GM12878 (cell line): ENCODE results near the gene PARN. TPM values are rescaled to one million over a fixed set of nuclear protein-coding genes. Genes with fewer than 3 reads are reported as not detected.

Experiments used
- ATF7 ChIP-seq: fragments of 450-650 bp; IDR thresholded peaks from 2 replicates; pipeline ENCODE4 v1.6.1; 2016; ENCODE audit warnings: low read depth, mild to moderate bottlenecking
- BCL11A ChIP-seq: IDR thresholded peaks from 2 replicates; pipeline ENCODE4 v1.6.1; 2011; ENCODE audit warnings: low read depth, low read length
- CHD4 ChIP-seq: fragments of 200-600 bp; sonication (generic); IDR thresholded peaks from 2 replicates; pipeline ENCODE4 v1.6.1; 2016; ENCODE audit warnings: mild to moderate bottlenecking
- EED ChIP-seq: sonication (generic); IDR thresholded peaks from 2 replicates; pipeline ENCODE4 v1.6.1; 2016; ENCODE audit warnings: antibody characterized with exemption, low read depth
- ELK1 ChIP-seq: IDR thresholded peaks from 2 replicates; pipeline ENCODE4 v1.6.1; 2012; ENCODE audit warnings: low read depth, low read length, improper control_type of control experiment
- HDGF ChIP-seq: fragments of 450-650 bp; IDR thresholded peaks from 2 replicates; pipeline ENCODE4 v1.6.1; 2016; ENCODE audit warnings: antibody characterized with exemption
- IKZF2 ChIP-seq, 2 experiments: fragments of 450-650 bp; IDR thresholded peaks; 2 replicates each; pipeline ENCODE4 v1.6.1; 2017; ENCODE audit warnings: mild to moderate bottlenecking in 2 of 2, moderate library complexity in 2 of 2
- MLLT1 ChIP-seq: fragments of 450-650 bp; IDR thresholded peaks from 2 replicates; pipeline ENCODE4 v1.6.1; 2016; ENCODE audit warnings: mild to moderate bottlenecking
- MYB ChIP-seq: fragments of 150-350 bp; IDR thresholded peaks from 2 replicates; pipeline ENCODE4 v1.6.1; 2014; ENCODE audit warnings: mild to moderate bottlenecking, low read depth, low read length, borderline replicate concordance
- NFXL1 ChIP-seq: fragments of 450-650 bp; IDR thresholded peaks from 2 replicates; pipeline ENCODE4 v1.6.1; 2017; ENCODE audit warnings: antibody characterized with exemption, mild to moderate bottlenecking, borderline replicate concordance
- NFYA ChIP-seq: IDR thresholded peaks from 2 replicates; pipeline ENCODE4 v1.6.1; 2011; ENCODE audit warnings: low read depth, mild to moderate bottlenecking, low read length, improper control_type of control experiment, borderline replicate concordance
- NFYB ChIP-seq: IDR thresholded peaks from 2 replicates; pipeline ENCODE4 v1.6.1; 2011; ENCODE audit warnings: low read depth, mild to moderate bottlenecking, low read length, improper control_type of control experiment, moderate library complexity; ENCODE audit not compliant: insufficient read depth
- NR2F1 ChIP-seq: fragments of 450-650 bp; conservative IDR thresholded peaks from 2 replicates; pipeline ENCODE4 v1.6.1; 2017; ENCODE audit warnings: mild to moderate bottlenecking
- POU2F2 ChIP-seq: IDR thresholded peaks from 3 replicates; pipeline ENCODE4 v1.6.1; 2011; ENCODE audit warnings: low read depth, mild to moderate bottlenecking, low read length, borderline replicate concordance
- RAD21 ChIP-seq: IDR thresholded peaks from 2 replicates; pipeline ENCODE4 v1.6.1; 2011; ENCODE audit warnings: mild to moderate bottlenecking, low read depth, low read length, moderate library complexity; ENCODE audit not compliant: insufficient read depth
- RFX5 ChIP-seq: IDR thresholded peaks from 2 replicates; pipeline ENCODE4 v1.6.1; 2011; ENCODE audit warnings: low read depth, low read length, improper control_type of control experiment
- SMAD1 ChIP-seq: fragments of 450-650 bp; IDR thresholded peaks from 2 replicates; pipeline ENCODE4 v1.6.1; 2018; ENCODE audit warnings: mild to moderate bottlenecking, low read depth; ENCODE audit not compliant: partially characterized antibody
- SMAD5 ChIP-seq: IDR thresholded peaks from 2 replicates; pipeline ENCODE4 v1.6.1; 2016; ENCODE audit warnings: antibody characterized with exemption, low read depth
- SMARCA5 ChIP-seq: fragments of 450-650 bp; IDR thresholded peaks from 2 replicates; pipeline ENCODE4 v1.6.1; 2017; ENCODE audit warnings: mild to moderate bottlenecking
- SPI1 ChIP-seq: IDR thresholded peaks from 2 replicates; pipeline ENCODE4 v1.6.1; 2011; ENCODE audit warnings: low read depth, mild to moderate bottlenecking, low read length, moderate library complexity, borderline replicate concordance; ENCODE audit not compliant: insufficient read depth
- STAT1 ChIP-seq: fragments of 450-650 bp; conservative IDR thresholded peaks from 2 replicates; pipeline ENCODE4 v1.6.1; 2014; ENCODE audit warnings: antibody characterized with exemption, mild to moderate bottlenecking
- SUZ12 ChIP-seq: fragments of 200-600 bp; sonication (generic); IDR thresholded peaks from one replicate; pipeline ENCODE4 v1.6.1; 2018; ENCODE audit warnings: antibody characterized with exemption, mild to moderate bottlenecking; ENCODE audit not compliant: unreplicated experiment
- USF2 ChIP-seq: IDR thresholded peaks from 2 replicates; pipeline ENCODE4 v1.6.1; 2011; ENCODE audit warnings: low read depth, low read length, improper control_type of control experiment, borderline replicate concordance
- WRNIP1 ChIP-seq: IDR thresholded peaks from 2 replicates; pipeline ENCODE4 v1.6.1; 2011; ENCODE audit warnings: low read depth, low read length, improper control_type of control experiment, borderline replicate concordance
- YY1 ChIP-seq: IDR thresholded peaks from 2 replicates; pipeline ENCODE4 v1.6.1; 2011; ENCODE audit warnings: low read depth, mild to moderate bottlenecking, low read length
- ZBTB33 ChIP-seq: fragments of 450-650 bp; IDR thresholded peaks from 2 replicates; pipeline ENCODE4 v1.6.1; 2017; ENCODE audit warnings: mild to moderate bottlenecking
- polyA plus RNA-seq, 11 experiments: library from polyadenylated mRNA; depleted of rRNA in 4 of 11; unstranded in 6 of 11; stranded (reverse) in 5 of 11; fragments of >200 nt; fragmentation: Nextera tagmentation in 4 of 11; fragmentation: Illumina TruSeq in 1 of 11; extraction: Ambion mirVana in 4 of 11; extraction: Trizol in 1 of 11; gene quantifications; 1 replicate in 1 of 11; 2 replicates in 10 of 11; pipeline versions ENCODE4 v1.2.1 to v1.2.3, GENCODE V29; 2011 to 2016; ENCODE audit warnings: inconsistent platforms in 2 of 11, missing spikeins in 2 of 11, low read depth in 1 of 11
- total RNA-seq, 4 experiments: library from RNA; depleted of rRNA in 3 of 4; stranded (reverse); fragments of >200 nt in 3 of 4; fragmentation: Illumina TruSeq in 1 of 4; extraction: Trizol in 1 of 4; gene quantifications; 2 replicates each; pipeline versions ENCODE4 v1.2.1 to v1.2.3, GENCODE V29; 2013 to 2021

Gene PARN
- total and polyA plus RNA-seq, 10 of the 15 experiments (the other 5 are each of a cell fraction or from before 2014, with no cell fraction given), result 15.6 to 77.3 (median 47.7) TPM

- TF ChIP-seq SMAD5 (peak; percentile 95; the same call in 1 of the 2 replicates), ELK1 (peak; percentile 76), NR2F1 (peak; percentile 74), RFX5 (no peak), ZBTB33 (no peak), EED (no peak), YY1 (peak; percentile 53; the same call in 1 of the 2 replicates), SMARCA5 (no peak), MLLT1 (no peak), NFYA (no peak), ATF7 (no peak; the same call in 1 of the 2 replicates), WRNIP1 (no peak), RAD21 (no peak), HDGF (0 out of 2 replicates have a peak, but pooled peaks have one; percentile 70), STAT1 (no peak), NFXL1 (no peak), SMAD1 (peak; percentile 84), MYB (no peak), SUZ12 (no peak), CHD4 (no peak), SPI1 (peak; percentile 54; the same call in 1 of the 2 replicates), IKZF2 (IDR thresholded peaks at IDR 0.05) (0 out of 4 replicates have a peak, but pooled peaks of 1 of the 2 experiments have one; percentile 22), BCL11A (0 out of 2 replicates have a peak, but pooled peaks have one; percentile 5), NFYB (0 out of 2 replicates have a peak, but pooled peaks have one; percentile 36), USF2 (peak; percentile 47), POU2F2 (peak; percentile 95)
These were observed 2.9 kb upstream of the PARN start, which contains the start of gene BFAR (continued) for GRCh38 chr16:14632693-14633569.
